NCI-H128 (cell line): Measurements from ENCODE around the gene YOD1.

Source experiments
- DNase-seq: peaks from one replicate; lab custom pipeline; 2025; ENCODE audit not compliant: unreplicated experiment; lab: John Stamatoyannopoulos, UW

YOD1 gene

DNA sequence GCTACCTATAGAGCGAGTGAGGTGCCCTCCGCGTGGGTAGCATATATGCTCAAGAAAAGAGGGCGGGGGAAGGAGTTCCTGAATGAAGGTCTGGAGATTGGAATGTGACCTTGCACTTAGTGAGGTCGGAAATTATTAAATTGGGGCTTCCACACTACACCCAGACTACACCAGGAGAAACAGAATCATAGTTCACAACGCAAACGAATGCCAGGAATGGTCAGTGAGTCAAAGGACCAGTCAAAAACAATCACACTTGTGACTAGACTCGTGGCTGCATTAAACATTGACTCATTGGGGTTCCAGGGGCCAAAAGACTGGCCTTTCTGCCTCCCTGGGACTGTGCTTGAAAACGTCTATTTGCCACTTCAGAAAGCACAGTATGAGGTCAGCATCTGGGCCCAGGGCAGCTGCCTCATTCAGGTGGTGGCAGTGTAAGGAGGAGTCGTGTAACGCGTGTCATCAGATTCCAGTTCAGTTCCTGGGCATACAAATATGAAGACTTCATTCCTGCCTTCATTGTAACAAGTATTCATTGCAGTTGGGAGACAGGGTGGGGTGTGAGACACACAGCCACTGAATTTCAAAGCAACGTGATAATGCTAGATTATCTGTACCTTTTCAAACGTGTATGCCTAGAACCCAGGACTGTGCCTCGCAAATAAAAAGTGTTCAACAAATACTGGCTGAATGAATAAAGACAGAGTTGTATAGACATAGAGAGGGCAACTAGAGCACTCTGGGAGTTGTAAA, at the start of gene YOD1:
YOD1 (minus strand) TSS at position 18 of the 753 bp plus-strand sequence. CDS start 178 bp downstream, outside the sequence.
- DNase-seq, result no peak

DNA sequence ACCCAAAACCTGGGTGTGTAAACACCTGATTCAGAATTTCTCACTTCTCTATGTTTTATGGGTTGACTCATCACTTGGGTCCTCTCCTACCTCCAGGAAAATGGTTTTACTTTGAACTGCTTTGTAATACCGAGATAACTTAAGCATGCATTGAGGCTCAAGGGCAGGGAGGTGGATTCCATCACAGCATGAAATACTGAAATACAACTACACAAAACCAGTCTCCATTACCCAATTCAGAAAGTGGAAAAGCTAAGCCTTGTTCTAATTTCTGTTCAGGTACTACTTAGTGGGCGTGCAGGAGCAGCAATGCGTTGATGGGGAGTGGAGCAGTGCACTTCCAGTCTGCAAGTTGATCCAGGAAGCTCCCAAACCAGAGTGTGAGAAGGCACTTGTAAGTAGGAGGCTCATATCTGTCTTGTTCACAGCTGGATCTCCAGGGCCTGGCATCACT, 46.9 kb upstream of the YOD1 start:
- no peak for DNase-seq

DNA sequence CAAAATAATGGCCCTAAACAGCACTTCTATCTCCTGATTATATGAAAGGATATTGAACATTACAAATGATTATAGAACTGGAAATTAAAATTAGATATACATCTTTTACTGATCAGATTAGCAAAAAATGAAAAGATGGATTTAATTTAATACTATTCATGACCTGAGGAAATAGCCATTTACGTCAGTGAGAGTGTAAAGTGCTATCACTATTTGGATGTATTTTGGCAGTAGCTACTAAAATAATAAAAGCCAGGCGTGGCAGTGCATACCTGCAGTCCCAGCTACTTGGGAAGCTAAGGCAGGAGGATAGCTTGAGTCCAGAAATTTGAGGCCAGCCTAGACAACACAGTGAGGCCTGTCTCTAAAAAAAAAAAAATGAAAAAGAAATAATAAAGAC, 42.9 kb upstream of the YOD1 start:
- DNase-seq, result no peak

DNA sequence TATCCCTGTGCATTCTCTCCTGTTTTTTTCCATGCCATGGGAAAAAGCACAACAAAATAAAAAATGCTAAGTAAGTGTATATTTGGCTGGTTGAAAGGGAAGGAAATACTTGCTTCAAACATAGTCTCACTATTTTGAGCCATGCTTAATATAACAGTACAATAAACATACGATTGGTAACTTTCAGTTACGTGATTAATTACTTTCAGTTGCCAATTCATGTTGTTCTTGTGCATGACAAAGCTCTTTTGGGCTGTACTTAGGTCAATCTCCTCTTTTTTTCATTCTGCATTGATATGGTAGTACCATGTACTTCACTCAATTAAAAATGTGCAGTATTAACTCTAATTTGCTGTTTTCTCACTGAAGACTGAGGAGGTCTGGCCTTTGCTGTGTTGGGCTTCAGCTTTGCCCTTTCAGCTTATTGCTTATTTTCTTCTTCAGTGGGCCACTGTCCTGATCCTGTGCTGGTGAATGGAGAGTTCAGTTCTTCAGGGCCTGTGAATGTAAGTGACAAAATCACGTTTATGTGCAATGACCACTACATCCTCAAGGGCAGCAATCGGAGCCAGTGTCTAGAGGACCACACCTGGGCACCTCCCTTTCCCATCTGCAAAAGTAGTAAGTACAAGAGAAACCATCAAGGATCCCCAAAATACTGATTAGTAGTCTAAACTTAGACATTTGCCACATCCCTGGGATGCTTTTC, 40.3 kb upstream of the YOD1 start:
- no peak for DNase-seq

DNA sequence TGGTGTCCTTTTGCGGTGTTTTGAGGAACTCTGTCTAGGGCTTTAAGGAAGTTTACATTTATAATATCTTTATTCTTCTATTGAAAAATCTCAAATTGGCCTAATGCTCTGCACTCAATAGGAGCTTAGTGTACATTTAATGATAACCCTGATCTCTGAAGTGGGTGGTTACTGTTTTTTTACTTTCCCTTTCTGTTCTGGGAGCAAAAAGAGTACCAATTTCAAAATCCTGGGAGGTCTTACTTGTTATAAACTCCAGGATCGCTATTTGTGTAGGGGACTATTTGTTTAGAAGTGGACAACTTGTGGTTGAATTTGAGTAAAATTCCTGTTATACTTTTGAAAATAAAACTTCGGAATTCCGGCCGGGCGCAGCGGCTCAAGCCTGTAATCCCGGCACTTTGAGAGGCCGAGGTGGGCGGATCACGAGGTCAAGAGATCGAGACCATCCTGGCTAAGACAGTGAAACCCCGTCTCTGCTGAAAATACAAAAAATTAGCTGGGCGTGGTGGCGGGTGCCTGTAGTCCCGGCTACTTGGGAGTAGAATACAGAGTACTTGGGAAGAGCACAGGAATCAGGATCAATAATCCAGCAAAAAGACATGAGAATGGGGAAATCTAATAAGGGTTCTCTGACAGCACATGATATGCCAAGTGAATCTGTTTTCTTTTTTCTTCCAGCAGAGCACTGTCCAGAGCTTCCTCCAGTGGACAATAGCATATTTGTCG, 38.8 kb upstream of the YOD1 start:
- no peak for DNase-seq

DNA sequence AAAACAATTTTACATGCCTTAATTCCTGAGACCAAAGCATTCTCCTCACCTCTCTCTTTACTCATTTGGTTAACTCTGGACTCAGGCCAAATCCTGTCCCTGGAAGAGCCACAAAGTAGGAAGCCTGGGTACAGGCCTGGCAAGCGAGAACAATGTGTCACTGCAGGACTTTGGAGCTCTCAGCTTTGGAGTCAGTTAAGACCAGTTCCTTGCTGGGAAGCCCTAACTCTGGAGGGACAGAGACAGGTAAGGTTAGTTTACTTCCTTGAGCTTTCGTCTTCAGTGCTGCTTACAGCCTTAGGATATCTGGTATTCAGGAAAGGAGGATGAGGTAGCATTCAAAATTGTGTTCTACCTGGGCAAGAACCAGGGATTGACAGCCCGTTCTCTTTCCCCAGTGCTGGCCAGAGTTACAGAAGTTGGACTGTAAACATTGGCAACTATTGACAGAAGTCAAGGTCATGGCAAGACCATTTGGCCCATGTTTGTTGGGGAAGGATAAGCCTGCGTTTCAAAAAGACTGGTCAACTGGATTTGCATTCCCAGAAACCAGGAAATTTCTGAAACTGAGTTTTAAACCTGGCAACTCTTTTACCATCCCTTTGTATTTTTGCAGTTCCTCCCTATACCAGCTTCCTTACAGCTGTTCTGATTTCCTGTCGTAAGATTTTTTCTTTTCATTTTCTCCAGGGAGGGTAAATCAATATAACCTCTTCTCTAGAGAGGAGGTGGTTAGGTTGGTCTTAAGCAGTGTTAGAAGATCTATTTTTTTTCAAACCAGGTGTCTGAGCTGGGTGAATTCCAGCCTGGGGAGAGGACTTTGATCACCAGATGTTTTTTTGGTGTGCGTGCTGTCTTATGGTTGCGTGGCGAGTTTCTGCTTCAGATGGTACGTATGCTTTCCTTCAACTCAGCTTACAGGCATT, 38.0 kb upstream of the YOD1 start, which contains the start of gene C4BPB:
C4BPB (plus strand) TSS at position 160 of the 926 bp plus-strand sequence; CDS start at position 832, 672 bp downstream.
- no peak for DNase-seq

DNA sequence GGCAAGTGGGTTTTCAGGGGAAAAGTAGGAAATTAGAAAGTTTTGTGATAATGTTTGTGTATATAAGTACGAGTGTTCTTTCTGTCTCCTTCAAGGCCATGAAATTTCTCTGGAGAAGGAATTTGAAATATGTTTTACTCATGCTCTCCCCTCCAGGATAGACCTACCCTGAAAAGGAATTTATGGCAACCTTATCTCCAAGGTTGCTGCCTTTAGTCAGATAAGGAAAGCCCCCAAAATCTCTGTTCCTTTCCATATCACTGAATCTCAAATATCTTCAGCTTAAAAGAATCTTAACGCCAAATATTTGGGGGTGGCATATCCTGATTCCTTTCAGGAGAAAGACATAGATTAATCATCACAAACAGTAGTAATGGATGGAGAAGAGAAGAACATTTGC, 37.2 kb upstream of the YOD1 start:
- DNase-seq, result no peak

DNA sequence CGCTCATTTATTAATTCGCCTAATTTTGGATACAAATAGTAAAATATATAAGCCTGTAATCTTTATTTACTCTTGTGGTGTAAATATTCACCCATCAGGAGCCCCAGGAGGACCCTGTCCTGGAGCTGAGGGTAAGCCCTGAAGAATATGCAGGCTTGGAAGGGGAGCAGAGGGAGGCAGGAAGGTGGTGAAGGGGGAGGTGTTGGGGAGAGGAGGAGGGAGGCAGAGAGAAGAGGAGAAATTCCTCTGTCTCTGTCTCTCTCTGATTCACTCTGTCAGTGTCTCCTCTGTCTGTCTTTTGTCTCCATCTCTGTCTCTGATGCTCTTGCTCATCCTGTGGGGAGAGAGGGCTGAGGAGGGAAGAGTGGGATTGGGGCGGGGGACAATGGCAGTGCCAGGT, 34.9 kb upstream of the YOD1 start:
- no peak for DNase-seq

DNA sequence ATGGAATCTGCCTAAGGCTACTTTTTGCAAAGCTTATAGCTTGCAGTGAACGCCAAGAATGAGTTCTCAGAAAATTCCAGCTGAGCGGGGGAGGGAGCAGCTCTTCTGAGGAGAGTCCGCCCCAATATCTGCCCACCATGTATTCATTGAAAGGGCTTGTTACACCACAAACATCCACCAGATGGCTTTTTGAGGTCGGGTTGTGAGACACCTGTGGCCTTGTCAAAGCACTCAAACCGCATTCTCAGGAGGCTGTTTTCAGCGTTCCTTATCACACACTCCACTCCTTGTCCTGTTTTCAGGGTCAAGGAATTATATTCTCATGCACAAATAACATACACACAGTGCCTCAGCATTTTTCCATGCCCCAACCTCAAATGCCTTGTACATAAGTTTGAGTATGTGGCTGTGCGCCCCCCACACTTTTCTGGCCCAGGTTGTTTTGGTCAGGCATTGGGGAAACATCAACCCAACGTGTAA, 33.7 kb upstream of the YOD1 start:
- peak; percentile 23 for DNase-seq

DNA sequence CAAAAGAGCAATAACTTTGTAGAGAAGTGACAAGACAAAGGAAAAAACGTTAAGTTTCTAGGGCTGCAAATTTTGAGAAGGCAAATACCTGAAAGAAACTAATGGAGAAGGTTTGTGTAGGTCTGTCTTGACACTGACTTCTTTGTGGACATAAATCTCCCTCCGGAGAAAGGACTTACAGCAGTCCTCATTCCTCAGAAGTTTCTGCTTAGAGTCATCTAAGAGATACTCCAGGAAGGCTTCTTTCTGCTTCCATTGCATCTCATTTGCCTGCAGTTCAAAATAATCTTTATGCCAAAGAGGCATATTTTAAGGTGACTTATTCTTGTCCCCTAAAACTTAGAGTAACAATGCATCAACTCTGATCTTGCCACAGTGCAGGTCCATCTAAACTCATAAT, 33.2 kb upstream of the YOD1 start:
- no peak for DNase-seq

DNA sequence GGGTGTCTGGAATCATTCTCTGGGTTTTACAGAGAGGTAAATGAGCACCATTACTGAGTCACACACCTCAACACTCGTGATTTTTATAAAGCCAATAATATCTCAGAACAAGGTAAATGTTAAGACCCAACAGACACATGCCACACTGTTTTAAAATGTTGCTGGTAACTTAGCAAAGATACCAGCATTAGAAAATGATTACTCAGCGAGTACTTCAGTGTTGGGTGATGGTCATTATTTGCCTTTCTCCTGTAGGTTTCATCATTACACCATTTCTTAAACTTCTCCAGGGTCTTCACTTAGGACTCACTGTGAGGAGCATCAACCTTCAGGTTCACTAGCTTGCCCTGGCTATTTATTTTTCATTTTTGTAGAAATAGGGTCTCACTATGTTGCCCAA, 30.8 kb upstream of the YOD1 start:
- DNase-seq, result no peak

DNA sequence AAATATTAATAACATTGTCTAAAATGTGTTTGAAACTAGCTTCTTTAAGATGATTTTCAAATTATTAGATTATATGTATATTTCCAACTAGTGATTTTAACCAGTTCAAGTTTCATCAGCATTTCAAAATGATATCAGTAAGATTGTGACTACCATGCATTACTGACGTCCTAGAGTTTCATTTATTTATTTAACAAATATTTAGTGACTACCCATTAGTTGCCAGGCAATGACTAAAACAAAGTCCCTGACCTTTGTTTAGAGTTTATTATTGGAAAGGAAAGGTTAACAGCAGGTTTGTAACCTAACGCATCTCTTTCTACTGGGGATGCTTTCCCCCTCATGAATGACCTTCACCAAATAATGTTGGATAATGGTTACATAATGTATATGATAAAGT, 30.1 kb upstream of the YOD1 start:
- no peak for DNase-seq

DNA sequence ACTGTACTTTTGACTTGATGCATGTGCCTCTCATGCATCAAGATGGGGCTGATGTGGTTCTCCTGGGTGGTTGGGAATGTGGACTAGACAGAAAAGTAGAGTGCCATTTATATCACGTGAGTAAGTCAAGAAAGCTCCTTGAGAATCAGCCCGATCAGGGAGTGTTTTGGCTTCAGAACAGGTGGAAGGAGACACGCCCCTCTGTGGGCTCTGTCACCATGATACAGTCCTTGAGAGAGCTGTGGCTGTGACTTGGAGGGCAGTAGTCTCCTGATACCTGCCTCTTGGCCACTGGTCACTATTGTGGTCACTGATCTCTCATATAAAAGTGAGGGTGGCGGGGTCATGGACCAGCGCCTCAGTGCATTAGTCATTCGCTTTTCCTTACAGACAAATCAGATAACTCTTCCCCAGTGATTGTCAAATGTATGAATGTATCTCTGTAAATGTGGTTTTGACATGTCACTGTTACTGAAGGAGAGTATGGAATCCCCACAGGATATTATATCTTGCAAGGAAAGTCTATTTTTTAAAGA, 28.8 kb upstream of the YOD1 start:
- DNase-seq, result no peak

DNA sequence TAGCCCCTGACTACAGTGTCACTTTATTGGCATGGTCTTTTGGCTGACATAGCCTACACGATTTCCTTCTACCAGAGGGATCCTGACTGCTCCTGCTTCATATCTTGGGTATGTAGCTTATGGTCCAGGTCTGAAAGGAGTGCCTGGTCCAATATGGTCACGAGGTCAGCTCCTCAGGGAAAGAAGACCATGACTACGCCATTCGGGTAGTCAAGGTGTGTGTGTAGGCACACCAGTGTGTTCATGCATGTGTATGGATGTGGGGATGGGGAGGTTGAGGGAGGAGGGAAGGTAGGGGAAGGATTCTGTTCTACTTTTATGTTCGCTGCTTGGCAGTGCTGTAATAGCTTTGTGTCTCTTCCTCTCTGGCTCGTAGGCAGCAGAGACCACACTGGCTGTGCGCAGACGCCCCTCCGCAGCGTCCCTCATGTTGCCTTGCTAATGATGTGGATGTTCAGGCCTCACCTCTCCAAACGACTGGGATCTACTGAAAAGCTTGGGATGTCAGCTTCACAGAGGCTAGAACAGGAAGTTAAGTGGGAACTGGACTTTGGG, 27.6 kb upstream of the YOD1 start:
- DNase-seq, result no peak

DNA sequence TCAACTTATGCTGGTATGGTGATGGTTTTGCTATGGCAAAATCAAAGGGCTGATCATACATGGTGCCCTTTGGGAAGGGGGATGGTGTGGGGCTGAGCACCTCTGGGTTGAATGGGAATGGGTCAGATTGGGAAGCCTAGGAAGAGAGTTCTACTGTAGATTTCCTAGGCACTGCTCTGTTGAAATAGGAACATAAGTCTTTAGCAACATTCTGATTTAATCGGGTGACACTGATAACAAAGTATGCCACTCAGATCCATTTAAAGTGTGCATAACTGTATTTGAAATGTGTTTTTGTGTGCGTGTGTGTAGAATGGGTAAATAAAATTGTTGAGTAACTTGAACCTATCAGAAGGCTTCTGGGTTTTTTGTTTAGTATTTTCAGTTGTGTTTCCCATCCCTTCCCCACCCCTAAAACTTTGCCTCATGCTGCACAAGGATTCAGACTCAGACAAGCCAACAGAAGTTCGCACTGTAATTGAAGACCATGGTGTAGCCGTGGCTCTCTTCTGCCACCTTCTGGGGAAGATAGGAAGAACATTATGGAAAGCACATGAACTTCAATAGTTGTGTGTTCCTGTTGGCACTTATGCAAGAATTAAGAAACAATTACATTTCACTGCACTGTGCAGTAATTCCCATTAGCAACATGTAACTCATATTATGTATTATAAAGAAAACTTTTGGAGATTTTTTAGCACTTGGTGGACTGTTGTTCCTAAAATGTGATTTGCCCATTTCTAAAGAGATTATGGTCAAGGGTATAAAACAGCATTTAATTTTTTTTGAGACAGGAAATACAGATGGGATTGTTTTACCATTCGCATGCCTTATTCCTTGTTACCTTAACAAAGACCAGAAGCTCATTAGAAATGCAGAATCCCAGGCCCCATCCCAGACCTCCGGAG, 26.7 kb upstream of the YOD1 start:
- peak; percentile 87 for DNase-seq

DNA sequence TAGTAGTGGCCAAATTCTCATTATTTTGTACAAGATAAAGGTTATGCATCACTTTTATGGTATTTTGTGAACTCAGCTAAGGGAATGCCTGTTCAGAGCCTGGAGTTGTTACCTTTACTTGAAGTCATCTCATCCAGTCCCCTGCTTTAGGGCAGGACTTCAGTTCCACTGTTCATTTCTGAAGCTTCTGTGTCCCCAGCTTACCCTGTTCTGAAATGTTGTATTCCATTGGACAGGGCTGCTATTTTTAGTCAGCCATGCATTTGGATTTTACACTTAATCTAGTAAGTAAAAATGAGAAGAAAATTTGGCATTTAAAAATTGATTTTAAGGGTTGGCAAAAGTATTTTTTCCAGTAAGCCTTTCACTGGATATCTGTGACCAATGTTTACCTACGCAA, 26.0 kb upstream of the YOD1 start:
- no peak for DNase-seq

DNA sequence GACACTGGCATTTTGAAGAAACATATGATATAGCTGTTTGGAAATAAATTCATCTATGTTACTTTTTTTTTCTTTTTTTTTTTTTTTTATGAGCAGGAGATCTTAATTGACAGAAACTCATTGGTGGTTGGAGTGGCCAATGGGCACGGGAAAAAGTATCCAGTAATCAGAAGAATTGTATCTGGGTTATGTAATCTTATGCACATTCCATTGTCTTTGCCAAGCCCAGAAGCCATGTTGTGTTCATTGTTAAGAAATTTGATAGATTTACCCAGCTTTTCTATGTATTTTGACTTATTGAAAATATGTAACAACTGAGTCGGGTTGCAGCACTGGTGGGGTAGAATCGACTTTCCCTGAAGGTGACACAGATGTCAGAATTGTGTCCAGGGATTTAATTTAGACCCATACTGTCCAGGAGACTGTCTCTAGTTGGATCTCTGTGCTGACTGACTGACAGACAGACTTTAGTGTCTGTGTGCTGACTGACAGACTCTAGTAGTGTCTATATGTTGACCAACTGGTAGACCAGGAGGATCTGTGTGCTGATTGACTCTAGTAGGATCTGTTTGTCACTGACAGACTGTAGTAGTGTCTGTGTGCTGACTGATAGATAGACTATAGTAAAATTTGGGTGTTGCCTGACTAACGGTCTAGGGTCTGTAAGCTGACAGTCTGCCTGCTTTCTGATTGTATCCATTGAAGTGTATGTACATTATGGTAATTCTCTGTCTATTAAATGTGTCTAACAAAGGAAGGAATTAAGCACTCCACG, 25.4 kb upstream of the YOD1 start:
- DNase-seq, result no peak
